DMS79 (cell line): ENCODE data around the gene NTNG2.
"Not testable (repeated sequence)": the region's sequence is repeated elsewhere in the genome, so short reads cannot be mapped to it uniquely, and the experiment has no call there.

ENCODE experiments used
- DNase-seq: peaks from one replicate; lab custom pipeline; 2025; lab: John Stamatoyannopoulos, UW

Gene NTNG2

DNA sequence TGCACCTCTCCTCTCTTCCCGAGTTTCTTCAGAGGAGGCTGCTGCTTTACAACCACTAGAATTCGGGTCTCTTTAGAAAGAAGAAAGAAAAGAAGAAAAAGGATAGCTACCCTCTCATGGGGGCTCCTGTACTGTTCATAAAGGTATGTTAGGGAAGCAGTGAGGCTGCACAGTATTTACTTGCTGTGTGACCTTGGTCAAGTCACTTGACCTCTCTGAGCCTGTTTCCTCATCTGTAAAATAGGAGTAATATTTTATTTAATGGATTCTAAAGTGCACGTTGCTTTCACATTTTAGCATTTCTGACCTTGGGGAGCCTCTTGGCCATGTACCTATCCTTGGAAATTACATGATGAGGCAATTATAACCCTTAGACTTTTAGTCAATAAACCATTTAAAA is 104.2 kb downstream of the NTNG2 start:
- DNase-seq = no peak

DNA sequence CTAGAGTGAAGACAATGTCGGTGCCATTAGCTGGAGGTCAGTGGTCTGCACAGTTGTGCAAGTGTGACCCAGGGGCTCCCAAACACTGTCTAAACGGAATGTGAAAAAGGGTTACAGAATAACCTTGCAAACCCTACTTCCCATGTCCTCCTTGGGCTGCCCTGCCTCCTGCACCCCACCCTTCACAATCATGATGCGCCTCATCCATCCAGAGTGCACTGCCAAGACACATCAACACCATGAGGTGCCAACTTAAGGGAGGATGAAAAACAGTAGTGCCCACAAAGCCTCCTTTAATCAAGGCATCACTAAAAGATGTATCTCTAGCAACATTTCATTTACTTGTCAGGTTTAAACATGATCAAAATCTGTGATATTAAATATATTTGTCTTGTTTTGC is 105.8 kb downstream of the NTNG2 start:
- no peak for DNase-seq

- peak; percentile 45 for DNase-seq
These were observed 107.0 kb downstream of the NTNG2 start for GRCh38 chr9:132268725-132269352.

DNA sequence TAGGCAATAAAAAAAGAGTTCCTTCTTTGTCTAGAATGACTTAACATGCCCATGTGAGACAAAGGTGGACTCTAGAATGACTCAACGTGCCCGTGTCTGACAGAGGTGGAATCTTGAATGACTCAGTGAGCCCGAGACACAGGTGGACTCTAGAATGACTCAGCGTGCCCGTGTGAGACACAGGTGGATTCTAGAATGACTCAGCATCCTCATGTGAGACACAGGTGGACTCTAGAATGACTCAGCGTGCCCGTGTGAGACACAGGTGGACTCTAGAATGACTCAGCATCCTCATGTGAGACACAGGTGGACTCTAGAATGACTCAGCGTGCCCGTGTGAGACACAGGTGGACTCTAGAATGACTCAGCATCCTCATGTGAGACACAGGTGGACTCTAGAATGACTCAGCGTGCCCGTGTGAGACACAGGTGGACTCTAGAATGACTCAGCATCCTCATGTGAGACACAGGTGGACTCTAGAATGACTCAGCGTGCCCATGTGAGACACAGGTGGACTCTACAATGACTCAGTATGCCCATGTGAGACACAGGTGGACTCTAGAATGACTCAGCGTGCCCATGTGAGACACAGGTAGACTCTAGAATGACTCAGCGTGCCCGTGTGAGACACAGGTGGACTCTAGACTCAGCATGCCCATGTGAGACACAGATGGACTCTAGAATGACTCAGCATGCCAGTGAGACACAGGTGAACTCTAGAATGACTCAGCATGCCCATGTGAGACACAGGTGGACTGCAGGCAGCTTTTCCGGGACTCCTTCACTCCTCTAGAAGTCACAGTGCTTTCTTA is 108.1 kb downstream of the NTNG2 start:
- not testable (repeated sequence) for DNase-seq

GRCh38 chr9:132274861-132275260 is 113.0 kb downstream of the NTNG2 start:
- DNase-seq = no peak

- DNase-seq = no peak
These were observed 121.3 kb downstream of the NTNG2 start for GRCh38 chr9:132283165-132283564.

GRCh38 chr9:132283863-132284262 is 122.0 kb downstream of the NTNG2 start:
- no peak for DNase-seq

DNA sequence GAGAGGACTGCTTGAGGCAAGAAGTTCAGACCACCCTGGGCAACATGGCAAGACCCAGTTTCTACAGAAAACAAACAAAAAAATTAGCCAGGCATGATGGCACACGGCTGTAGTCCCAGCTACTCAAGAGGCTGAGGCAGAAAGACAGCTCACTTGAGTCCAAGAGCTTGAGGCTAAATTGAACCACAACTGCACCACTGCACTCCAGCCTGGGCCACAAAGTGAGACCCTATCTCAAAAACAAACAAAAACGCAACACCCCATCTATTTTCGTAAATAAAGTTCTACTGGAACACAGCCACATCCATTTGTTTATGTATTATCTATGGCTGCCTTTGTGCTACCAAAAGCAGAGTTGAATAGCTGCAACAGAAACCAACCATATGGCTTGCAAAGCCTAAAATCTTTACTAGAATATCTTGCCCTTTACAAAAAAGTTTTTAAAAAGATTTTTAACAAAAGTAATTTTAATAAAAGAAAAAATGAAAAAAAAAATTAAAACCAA is 125.5 kb downstream of the NTNG2 start:
- peak; percentile 38 for DNase-seq

DNA sequence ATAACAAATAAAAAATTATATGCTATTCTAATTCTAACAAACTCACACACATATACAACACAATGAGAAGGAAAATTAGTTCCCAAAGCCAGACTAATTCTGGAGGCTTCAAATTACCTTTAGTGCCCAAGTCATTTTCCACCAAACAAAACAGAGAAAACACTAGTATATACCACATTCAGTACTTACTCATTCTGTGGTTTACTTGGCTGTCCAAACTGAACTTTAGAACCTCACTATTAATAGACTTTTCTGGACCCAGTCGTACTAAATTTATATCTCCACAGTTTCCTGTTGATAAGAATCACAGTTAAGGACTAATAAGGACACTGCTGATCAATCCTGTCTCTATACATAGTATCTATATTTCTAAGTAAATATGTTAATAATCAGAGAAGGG is 126.5 kb downstream of the NTNG2 start:
- no peak for DNase-seq

- no peak for DNase-seq
These were observed 127.1 kb downstream of the NTNG2 start for GRCh38 chr9:132288966-132289365.

DNA sequence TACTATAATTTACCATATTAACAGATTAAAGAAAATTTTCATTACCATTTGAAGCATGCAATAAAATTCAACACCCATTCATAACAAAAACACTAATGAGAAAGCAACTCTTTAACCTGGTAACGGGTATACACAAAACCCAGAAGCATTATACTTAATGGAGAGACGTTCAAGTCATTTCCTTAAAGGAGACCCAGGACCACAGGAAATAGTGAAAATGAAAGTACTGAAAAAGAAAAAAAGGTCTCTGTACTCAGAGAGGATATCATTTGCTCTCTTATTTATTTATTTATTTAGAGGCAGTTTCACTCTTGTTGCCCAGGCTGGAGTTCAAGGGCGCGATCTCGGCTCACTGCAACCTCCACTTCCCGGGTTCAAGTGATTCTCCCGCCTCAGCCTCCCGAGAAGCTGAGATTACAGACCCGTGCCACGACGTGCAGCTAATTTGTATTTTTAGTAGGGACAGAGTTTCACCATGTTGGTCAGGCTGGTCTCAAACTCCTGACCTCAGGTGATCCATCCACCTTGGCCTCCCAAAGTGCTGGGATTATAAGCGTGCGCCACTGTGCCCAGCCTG is 131.4 kb downstream of the NTNG2 start:
- no peak for DNase-seq
